GM08714 (cell line): ENCODE data around the gene PCBP4.

Experiments
- H3K4me3 ChIP-seq: fragments of 200-500 bp; sonication (Bioruptor generic); 2 replicates; pipeline ENCODE4 v1.5.1; 2014; ENCODE audit warnings: mild to moderate bottlenecking, low read length, inconsistent platforms
- ZNF274 ChIP-seq: IDR thresholded peaks from 2 replicates; pipeline ENCODE4 v1.6.1; 2012; ENCODE audit warnings: mild to moderate bottlenecking, low read depth, low read length

PCBP4 gene

DNA sequence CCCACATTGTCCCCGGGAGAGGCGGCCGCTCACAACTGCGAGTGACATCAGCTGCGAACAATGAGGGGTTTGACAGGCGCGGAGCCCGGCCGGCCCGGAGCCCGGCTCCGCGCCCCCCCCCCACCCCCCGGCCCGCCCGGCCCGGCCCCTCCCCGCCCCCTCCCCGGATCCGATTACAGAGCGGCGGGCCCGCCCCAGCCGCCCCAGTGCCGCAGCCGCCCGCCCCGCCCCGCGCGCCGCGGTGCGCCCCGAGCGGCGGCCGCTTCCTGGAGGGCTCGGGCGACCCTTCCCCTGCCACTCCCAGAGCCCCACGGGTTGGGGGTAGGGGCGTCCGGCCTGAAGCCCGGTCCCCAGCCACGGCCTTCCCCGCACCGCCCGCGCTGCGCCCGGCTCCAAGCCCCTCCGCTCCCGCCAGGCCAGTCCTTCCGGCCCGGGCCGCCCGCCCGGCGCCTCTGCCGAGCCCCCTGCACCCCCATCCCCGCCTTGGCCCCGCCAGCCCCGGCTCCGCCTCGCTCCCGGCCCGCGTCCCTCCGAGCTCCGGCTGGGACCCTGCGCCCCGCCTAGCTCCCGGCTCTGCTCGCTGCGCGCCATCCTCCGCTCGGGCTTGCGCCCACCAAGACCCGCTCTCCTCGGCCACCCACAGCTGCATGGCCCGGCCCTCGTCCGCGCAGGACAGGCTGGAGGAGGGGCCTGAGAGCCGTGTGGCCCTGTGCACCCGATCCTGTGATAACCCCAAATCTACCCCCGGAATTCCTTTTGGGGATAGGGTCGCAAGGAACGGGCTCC lies at the start of gene PCBP4:
Gene PCBP4, minus strand, starts transcription at position 71 of the 786 bp plus-strand sequence. CDS start 6,214 bp downstream, outside the sequence.
- H3K4me3 ChIP-seq, result peak within 1 kb of the TSS; percentile 61; the same call in 1 of the 2 replicates
- TF ChIP-seq ZNF274, result no peak

DNA sequence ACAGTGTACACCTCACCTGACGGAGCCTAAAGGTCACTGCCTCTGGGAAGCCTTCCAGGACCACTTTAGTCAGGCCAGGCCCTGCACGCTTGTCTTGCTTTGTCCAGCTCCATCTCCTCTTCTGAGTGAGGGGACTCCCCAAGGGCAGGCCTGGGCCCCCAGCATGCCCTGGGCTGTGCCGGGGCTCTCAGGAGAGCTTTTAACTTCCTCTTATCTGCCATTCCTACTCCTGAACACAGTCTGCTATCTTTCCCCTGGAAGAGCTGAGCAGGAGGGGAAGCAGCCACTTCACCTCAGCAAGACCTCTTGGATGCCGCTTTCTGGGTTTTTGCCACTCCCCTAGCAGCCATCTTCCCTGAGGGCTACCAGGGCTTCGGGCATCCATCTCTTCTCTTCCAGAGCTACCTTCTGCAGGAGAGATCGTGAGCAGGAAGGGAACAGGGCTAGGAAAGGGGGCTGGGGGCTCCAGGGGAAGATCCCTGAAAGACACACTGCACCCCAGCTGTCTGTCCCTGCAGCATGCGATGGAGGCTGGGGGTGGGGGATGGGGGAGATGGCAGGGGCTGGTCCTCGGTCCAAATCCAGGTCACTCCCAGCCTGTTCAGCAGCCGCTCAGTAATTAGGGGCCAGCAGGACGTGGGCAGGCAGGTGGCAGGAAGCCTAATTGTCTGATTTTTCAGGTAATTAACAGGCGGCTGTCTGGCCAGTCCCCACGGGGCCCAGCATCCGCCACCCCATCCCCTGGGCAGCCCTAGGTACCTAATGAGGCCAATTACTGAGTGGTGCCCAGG lies 48.4 kb upstream of the PCBP4 start:
- no peak overlapping the region for H3K4me3 ChIP-seq
- TF ChIP-seq ZNF274, result no peak

GRCh38 chr3:52014613-52015012 lies 47.4 kb upstream of the PCBP4 start:
- H3K4me3 ChIP-seq, result no peak overlapping the region
- no peak for TF ChIP-seq ZNF274

DNA sequence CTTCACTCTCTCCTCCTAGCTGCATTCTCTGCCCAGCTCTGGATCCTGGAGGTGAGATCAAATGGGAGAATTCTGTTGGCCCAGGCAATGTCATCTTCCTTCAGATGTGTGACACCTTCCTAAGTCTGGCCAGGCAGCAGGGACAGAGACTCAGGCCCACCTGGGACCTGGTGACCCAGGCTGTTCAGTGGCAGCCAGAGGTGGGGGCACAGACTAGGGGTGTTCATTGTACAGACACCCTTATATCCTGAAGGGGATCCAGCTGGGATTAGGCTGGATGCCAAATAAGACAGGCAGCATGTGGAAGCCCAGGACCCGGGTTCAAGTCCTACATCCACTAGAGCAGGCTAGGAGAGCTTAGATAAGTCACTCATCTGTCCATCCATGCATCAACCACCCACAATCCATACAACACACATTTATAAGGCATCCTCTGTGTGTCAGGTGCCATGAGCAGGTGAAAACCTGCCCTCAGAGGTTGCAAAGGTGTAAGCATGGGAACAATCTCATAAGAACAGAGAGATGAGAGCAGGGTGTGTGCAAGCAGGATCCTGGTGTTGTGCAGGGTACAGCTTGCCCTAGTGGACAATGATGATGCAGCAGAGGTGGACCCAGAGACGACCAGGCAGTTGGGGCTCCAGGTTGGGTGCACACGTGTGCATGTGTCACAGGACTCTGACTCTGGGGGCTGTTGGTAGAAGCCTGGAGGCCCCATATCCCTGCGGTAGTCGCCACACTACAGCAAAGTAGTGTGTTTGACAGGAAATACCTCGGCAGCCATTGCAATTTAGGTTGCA lies 46.7 kb upstream of the PCBP4 start:
- no peak for TF ChIP-seq ZNF274
- H3K4me3 ChIP-seq, result no peak overlapping the region

DNA sequence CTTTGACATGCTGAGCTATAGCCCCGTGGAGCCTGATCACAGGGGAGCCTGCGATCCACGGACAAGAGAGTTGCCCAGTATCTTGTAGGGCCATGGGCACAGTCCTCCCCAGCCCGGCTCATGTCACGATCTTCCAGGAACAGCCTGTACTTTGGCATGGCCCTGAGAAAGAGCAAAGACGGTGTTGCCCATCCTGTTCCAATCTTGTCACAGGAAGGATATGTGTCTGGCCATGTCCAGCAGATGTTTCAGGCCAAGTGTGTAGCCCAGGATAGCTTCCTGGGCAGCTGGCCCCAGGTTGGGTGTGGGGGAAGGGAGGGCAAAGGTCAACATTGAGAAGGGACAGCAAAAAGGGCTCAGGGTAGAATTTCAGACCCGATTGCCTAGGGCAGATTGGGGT lies 45.4 kb upstream of the PCBP4 start:
- H3K4me3 ChIP-seq, result no peak overlapping the region
- no peak for TF ChIP-seq ZNF274

DNA sequence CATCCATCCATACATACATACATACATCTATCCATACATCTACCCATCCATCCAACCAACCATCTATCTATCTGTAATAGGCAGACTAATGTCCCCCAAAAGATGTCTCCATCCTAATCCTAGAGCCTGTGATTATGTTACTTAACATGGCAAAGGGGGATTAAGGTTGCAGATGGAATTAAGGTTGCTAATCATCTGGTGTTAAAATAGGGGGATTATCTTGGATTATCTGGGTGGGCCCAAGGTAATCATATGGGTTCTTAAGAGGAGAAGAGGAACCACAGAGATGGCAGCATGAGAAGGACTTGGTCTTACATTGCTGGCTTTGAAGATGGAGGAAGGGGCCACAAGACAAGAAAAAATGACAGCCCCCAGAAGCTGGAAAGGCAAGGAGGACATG lies 43.2 kb upstream of the PCBP4 start:
- no peak overlapping the region for H3K4me3 ChIP-seq
- TF ChIP-seq ZNF274, result no peak

- no peak for TF ChIP-seq ZNF274
- no peak overlapping the region for H3K4me3 ChIP-seq
Measured at GRCh38 chr3:52007291-52007690, 40.0 kb upstream of the PCBP4 start.

DNA sequence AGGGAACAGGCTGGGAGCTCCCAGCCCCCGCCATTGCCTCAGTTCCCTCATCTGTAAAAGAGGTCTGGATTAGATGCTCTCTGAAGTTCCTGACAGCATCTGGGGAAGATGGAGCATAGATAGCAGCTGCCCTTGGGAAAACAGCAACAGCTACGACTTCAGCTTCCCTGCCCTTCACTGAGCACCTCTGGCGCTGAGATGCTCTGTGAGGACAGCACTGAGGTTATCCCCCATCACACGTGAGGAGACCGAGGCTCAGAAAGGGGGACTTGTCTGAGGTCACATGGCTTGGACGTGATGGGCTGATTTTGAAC lies 39.5 kb upstream of the PCBP4 start:
- no peak overlapping the region for H3K4me3 ChIP-seq
- TF ChIP-seq ZNF274, result no peak

DNA sequence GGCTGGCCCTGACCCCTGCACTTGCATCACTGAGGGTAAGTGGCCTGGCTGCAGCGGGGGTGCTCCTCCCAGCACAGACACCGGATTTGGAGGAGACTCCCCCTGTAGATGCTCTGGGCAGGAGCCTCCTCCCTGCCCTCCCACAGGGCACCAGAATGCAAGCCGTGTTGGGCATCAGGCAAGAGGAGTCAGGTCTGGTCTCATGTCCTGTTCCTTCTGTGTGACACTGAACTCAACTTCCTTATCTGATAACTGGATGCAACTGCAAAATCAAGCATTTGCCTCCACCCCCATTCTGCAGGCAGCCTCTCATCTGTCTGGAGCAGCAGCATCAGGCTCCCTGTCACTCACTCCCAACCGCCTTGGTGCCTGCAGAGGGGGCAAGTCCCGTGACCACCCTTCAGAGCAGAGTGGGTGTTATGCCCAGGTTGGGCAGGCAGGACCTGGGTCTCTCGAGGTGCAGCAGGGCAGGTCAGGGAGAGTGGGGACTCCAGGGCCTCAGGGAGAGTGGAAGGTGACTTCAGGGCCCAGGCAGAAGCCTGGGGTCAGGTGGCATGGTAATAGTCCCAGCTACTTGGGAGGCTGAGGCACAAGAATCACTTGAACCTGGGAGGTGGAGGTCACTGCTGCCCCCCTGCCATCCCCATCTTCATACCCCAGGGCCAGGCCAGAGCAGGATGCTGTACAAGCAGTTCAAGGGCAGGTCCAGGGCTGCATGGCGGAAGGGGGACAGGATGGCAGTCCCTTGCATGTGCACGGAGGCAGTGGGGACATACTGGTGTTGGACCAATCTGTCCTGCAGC lies 39.0 kb upstream of the PCBP4 start:
- TF ChIP-seq ZNF274, result no peak
- H3K4me3 ChIP-seq, result no peak overlapping the region

DNA sequence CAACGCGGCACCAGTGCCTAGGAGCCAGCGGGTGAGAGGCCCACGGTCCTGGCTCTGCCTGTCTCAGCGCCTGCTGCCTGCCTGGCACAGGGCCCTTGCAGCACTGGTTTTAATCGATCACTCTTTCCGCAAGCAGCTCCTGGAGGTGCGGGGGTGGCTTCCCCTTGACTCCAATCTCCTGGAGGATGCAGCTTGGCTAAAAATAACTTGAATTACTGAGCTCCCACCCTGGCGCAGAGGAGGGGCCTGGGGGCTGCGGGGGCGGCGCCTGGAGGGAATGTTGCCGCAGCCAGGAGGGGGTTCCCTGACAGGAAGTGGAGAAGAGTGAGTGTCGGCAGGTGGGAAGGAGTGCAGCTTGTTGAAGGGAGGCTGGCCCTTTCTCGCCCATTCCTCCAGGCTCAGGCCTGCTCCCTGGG lies 38.3 kb upstream of the PCBP4 start:
- TF ChIP-seq ZNF274, result no peak

DNA sequence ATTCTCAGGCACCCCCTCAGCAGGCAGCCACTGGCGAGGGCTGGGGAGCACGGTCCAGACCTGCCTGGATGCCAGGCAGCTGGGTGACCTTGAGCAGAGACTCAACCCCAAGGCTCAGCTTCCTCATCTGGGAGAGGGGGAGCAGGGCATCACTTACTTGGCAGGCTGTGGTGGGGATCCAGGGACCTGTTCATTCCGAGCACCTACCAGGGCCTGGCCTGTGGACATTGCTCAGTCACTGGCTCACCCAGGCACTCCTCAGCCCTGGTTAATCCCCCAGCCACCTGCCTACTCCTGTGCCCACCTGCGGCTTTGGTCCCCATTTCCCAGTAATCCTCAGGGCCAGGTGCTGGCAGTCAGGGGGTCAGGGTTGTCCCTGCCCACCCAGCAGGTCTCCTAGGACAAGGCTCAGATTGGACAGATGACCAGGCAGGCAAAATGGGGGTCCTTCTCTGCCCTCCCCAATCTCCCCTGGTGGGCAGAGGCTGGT lies 37.7 kb upstream of the PCBP4 start:
- H3K4me3 ChIP-seq, result no peak overlapping the region
- TF ChIP-seq ZNF274, result no peak

More for the DNA sequence above, 38.3 kb upstream of the PCBP4 start:
- no peak overlapping the region for H3K4me3 ChIP-seq

- no peak overlapping the region for H3K4me3 ChIP-seq
- TF ChIP-seq ZNF274, result no peak
Measured at GRCh38 chr3:52004163-52004787, 37.0 kb upstream of the PCBP4 start.

DNA sequence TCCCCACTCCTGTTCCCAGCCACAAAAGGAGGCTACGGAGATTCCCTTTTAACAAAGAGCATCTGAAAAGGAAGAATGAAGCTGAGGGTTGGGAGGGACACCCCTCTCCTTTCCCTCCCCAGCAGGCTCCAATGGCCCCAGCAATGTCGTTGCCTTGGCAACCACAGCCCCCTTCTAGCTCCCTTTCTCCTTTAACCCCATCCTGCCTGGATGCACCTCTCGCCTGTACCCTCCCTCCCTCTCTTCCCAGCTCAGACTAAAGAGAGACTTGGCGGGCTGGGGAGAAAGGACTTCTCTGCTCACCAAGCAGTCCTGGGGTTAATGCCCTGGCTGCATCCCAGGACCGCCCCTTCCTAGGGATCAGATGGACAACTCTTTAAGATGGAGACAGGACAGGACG lies 35.5 kb upstream of the PCBP4 start:
- no peak for TF ChIP-seq ZNF274
- H3K4me3 ChIP-seq, result no peak overlapping the region
